Measurements from ENCODE around the gene VSIG4. TPM values are rescaled to one million over a fixed set of nuclear protein-coding genes. Genes with fewer than 3 reads are reported as not detected.

VSIG4 gene
- total and polyA plus RNA-seq, 2 donors (not counting 1 experiment from before 2014, with no cell fraction given), result 0.09 TPM; not detected in 1

DNA sequence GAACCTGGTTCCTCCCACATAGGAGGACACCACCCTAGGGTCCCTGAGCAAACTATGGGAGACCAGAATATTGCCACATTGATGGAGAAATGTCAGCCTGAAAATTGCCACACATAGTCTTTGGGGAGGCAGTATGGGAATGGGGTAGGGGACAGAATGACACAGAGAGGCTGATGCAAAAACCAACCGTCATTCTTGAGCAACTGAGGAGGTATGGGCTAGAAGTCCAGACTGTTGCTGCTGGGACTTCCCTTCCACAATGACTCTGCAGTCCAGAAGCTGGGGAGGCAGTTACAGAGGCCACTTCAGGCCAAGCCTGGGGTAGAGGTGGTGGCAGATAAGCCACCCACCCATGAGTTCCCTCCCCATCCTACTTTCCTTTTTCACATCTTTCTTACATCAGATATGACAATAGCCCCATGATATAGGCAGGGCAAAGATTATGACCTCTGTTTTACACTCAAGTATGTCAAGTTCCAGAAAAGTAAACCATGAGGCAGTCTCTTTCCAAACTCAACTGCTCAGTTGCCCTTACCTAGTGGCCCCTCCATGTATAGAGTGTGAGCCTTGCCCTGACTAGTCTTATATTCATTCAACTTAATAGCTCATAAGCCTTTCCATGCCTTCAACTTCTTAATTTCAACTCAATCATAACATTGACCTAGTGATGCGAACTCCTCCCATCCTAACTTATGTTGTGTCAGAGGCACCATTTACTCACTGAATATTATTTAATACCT, 41.7 kb downstream of the VSIG4 start:
- no peak overlapping the region for H3K4me3 Mint-ChIP-seq
- ATAC-seq (ENCODE audit: low read depth), result no peak

More for the DNA sequence above, 41.7 kb downstream of the VSIG4 start:
- Histone ChIP-seq H3K9me3 (ENCODE audit: control extremely low read depth in 1 of 3, control insufficient read depth in 2 of 3, insufficient read depth in 1 of 3, low read length in 2 of 3) (peaks cover 0 to 3% (median 0%) of the 10 kb centered on the region in 3 donors), H3K27me3 (replicated peaks in 1 of 4; ENCODE audit: control extremely low read depth in 1 of 4, control insufficient read depth in 3 of 4, insufficient read depth in 4 of 4, low read length in 3 of 4) (no peaks in the 10 kb centered on the region), H3K36me3 (replicated peaks in 1 of 2; ENCODE audit: control extremely low read depth in 1 of 2, control insufficient read depth in 1 of 2, extremely low read depth in 1 of 2, insufficient read depth in 2 of 2, low read length in 1 of 2) (no peaks in the 10 kb centered on the region), H3K9ac (ENCODE audit: low read length) (no peak overlapping the region), H3K4me1 (ENCODE audit: control insufficient read depth in 2 of 2, insufficient read depth in 2 of 2, low read length in 2 of 2) (peaks cover 43% of the 10 kb centered on the region in 2 donors), H2AFZ (ENCODE audit: insufficient read depth, low read depth, low read length, poor library complexity, severe bottlenecking) (no peak overlapping the region), H3K4me2 (replicated peaks; ENCODE audit: low read depth, low read length, poor library complexity, severe bottlenecking) (no peak overlapping the region), H3K27ac (ENCODE audit: low read length in 2 of 2) (no peak overlapping the region), H3K4me3 (ENCODE audit: control extremely low read depth in 1 of 5, extremely low read depth in 1 of 5, insufficient read depth in 1 of 5, low read depth in 2 of 5, low read length in 4 of 5) (no peak overlapping the region), H4K20me1 (ENCODE audit: control insufficient read depth, insufficient read depth, low read length, poor library complexity, severe bottlenecking) (no peaks in the 10 kb centered on the region), H3K79me2 (ENCODE audit: control insufficient read depth, insufficient read depth, low read length) (no peaks in the 10 kb centered on the region)
- WGBS (ENCODE audit: insufficient coverage), result 100% methylated on average over 1 of the region's 2 CpGs
- DNase-seq, result no peak
- ChIA-PET POLR2A (no interaction called here), CTCF (interaction anchor here (1.1 kb wide), 1 partner anchor 12 kb away, joined by 7 read pairs; no protein-coding TSS in a partner anchor)
- intact Hi-C loops (cut with micrococcal nuclease), result loop anchor here (10.0 kb wide), 1 partner anchor 47 kb away; the partner anchor contains the start of gene VSIG4
- H3K9me3 Mint-ChIP-seq (ENCODE audit: insufficient read depth), result no peaks in the 10 kb centered on the region
- no peak for TF ChIP-seq EZH2 (IDR thresholded peaks at IDR 0.05; ENCODE audit: borderline replicate concordance, insufficient read depth, low read depth, low read length, poor library complexity, severe bottlenecking)
- TF ChIP-seq, protein P1, sequence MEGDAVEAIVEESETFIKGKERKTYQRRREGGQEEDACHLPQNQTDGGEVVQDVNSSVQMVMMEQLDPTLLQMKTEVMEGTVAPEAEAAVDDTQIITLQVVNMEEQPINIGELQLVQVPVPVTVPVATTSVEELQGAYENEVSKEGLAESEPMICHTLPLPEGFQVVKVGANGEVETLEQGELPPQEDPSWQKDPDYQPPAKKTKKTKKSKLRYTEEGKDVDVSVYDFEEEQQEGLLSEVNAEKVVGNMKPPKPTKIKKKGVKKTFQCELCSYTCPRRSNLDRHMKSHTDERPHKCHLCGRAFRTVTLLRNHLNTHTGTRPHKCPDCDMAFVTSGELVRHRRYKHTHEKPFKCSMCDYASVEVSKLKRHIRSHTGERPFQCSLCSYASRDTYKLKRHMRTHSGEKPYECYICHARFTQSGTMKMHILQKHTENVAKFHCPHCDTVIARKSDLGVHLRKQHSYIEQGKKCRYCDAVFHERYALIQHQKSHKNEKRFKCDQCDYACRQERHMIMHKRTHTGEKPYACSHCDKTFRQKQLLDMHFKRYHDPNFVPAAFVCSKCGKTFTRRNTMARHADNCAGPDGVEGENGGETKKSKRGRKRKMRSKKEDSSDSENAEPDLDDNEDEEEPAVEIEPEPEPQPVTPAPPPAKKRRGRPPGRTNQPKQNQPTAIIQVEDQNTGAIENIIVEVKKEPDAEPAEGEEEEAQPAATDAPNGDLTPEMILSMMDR (IDR thresholded peaks at IDR 0.05), result no peak
- no peaks in the 10 kb centered on the region for H3K27me3 Mint-ChIP-seq
- peak overlapping the region; percentile 37 for H3K27ac Mint-ChIP-seq
- H3K4me1 Mint-ChIP-seq, result peaks cover 65% of the 10 kb centered on the region
